G401 (cell line): ENCODE measurements around the gene RIMOC1. TPM values are rescaled to one million over a fixed set of nuclear protein-coding genes. Genes with fewer than 3 reads are reported as not detected.
"Not testable (repeated sequence)": the region's sequence is repeated elsewhere in the genome, so short reads cannot be mapped to it uniquely, and the experiment has no call there.

Experiments
- DNase-seq: peaks from one replicate; pipeline ENCODE4 v3.0.0-alpha.2; 2015; ENCODE audit warnings: low spot score
- in situ Hi-C: cut with HindIII; loops from 2 replicates; pipeline ENCODE4 v1.10.0; 2016; ENCODE audit warnings: low sequenced_read_pairs, mixed read lengths
- total RNA-seq: library from RNA; depleted of rRNA; stranded (reverse); fragments of >200 nt; shearing (Covaris generic); gene quantifications from 2 replicates; pipeline ENCODE4 v1.2.3, GENCODE V29; 2014; rRNA removed

RIMOC1 gene
- total RNA-seq, 1 experiment from 2014 or later = 9.4 TPM

GRCh38 chr5:41940641-41941040 lies 36.5 kb downstream of the RIMOC1 start:
- DNase-seq = no peak
- in situ Hi-C loops = no loop called here

GRCh38 chr5:41945332-41945955 lies 41.3 kb downstream of the RIMOC1 start:
- DNase-seq, in situ Hi-C loops: not testable (repeated sequence)

GRCh38 chr5:41951224-41951623 lies 47.1 kb downstream of the RIMOC1 start:
- in situ Hi-C loops = no loop called here
- no peak for DNase-seq

Other genes with a start within 250 kb of the RIMOC1 start
- gene OXCT1, start 33.9 kb upstream of the RIMOC1 start, total RNA-seq = 4.0 and 9.6 TPM in 2 replicates
- gene FBXO4, start 20.9 kb downstream of the RIMOC1 start, total RNA-seq = 9.8 and 19.5 TPM in 2 replicates